Ammon's horn (tissue), 1 donor: Measurements from ENCODE around the gene HPRT1.

Experiments
- DNase-seq: peaks from one replicate; pipeline ENCODE4 v3.0.0-alpha.2; 2016; ENCODE audit warnings: low spot score

The HPRT1 gene

GRCh38 chrX:134544135-134544512 lies 84.2 kb downstream of the HPRT1 start:
- no peak for DNase-seq

- DNase-seq, result no peak
Observed at GRCh38 chrX:134544513-134545151, 84.7 kb downstream of the HPRT1 start.

- DNase-seq, result no peak
Observed at GRCh38 chrX:134545510-134545909, 85.5 kb downstream of the HPRT1 start.

- DNase-seq, result no peak
Observed at GRCh38 chrX:134546187-134546586, 86.2 kb downstream of the HPRT1 start.

GRCh38 chrX:134547047-134547679 lies 87.2 kb downstream of the HPRT1 start:
- DNase-seq, result no peak

- DNase-seq, result no peak
Observed at GRCh38 chrX:134548257-134549201, 88.6 kb downstream of the HPRT1 start.
